Astrocyte of the hippocampus (primary cell): ENCODE data around the gene TGFBR3L.
A peak's percentile ranks its signal among the peaks of the same experiment; 100 is the strongest.
"Not testable (repeated sequence)": the region's sequence is repeated elsewhere in the genome, so short reads cannot be mapped to it uniquely, and the experiment has no call there.

Experiments used
- DNase-seq: peaks from one replicate; pipeline ENCODE4 v3.0.0; 2011; ENCODE audit warnings: low read depth, low spot score

TGFBR3L gene

GRCh38 chr19:7917267-7918061 is 2.8 kb downstream of the TGFBR3L start:
- peak; percentile 82 for DNase-seq

DNA sequence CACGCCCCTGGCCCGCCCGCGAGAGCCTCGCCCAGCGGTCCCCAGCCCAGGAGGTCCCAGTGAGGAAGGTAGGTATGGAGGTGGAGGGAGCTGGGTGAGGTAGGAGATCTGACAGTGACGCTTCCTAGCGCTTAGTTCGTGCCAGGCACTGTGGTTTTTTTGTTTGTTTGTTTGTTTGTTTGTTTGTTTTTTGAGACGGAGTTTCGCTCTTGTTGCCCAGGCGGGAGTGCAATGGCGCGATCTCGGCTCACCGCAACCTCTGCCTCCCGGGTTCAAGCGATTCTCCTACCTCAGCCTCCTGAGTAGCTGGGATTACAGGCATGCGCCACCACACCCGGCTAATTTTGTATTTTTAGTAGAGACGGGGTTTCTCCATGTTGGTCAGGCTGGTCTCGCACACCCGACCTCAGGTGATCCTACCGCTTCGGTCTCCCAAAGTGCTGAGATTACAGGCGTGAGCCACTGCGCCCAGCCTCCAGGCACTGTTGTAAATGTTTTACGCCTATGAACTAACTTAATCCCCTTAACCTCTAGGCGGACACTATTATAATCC is 3.5 kb downstream of the TGFBR3L start:
- DNase-seq, result not testable (repeated sequence)

DNA sequence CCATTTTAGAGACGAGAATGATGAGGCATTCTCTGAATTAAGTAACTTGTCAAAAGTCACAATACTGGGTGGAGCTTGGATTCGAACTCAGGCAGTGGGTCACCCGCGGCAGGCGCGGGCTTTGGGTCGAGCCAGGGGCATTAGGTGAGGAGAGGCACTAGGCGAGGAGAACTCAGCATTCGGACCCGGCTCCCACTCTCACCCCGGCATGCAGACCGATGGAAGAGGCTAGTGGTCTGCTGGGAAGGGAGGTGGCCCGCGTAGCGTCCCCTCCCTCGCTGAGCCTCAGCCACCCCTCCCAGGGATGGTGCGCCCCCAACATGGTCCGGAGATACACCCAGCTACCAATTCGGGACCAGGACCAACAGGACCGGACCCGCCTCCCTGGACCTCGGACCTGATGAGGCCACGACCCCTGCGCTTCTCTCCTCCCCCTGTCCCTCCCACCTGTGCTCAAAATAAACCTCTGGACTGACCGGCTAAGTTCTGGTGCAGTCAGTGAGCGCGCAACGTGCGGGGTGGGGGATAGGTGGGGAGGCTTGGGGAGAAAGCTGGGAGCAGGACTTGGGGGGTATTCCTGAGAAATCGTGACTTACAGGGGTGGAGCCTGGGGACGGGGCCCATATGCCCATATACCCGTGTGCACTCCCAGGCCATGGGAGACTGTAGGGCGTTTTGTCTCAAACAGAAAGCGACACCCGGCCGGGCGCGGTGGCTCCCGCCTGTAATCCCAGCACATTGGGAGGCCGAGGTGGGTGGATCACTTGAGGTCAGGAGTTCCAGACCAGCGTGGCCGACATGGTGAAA is 4.2 kb downstream of the TGFBR3L start:
- no peak for DNase-seq

GRCh38 chr19:7919610-7920518 is 5.2 kb downstream of the TGFBR3L start, which contains the start of gene SNAPC2:
Gene SNAPC2, plus strand, starts transcription at chr19:7920338. Its CDS starts 29 bp downstream, at chr19:7920367.
- peak; percentile 98 for DNase-seq

- peak; percentile 99 for DNase-seq
These were observed 6.1 kb downstream of the TGFBR3L start for GRCh38 chr19:7920519-7921301.

DNA sequence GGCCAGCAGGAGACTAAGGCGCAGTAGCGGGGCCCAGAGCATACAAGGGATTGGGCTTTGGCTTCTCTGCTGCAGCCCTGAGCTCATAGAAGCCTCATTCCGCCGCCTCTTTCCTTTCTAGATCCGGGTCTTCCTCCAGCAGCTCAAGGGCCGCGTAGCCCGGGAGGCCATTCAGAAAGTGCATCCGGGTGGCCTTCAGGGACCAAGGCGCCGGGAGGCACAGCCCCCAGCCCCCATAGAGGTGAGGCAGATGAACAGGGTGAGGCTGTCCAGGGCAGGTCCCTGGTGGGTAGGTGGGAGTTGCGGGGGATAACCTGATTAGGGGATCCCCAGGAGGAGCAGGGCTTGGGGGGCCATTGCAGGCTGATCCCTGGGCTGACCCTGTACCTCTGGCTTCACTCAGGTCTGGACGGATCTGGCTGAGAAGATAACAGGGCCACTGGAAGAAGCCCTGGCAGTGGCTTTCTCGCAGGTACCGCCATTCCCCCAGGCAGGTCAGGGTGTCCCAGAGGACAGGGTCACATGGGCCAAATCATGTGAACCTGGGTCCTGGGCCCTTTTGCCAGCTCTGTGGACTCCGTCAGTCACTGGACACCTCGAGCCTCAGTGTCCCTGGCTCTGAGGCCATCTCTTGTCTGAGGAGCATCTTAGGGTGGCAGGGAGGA is 6.8 kb downstream of the TGFBR3L start:
- DNase-seq, result no peak

DNA sequence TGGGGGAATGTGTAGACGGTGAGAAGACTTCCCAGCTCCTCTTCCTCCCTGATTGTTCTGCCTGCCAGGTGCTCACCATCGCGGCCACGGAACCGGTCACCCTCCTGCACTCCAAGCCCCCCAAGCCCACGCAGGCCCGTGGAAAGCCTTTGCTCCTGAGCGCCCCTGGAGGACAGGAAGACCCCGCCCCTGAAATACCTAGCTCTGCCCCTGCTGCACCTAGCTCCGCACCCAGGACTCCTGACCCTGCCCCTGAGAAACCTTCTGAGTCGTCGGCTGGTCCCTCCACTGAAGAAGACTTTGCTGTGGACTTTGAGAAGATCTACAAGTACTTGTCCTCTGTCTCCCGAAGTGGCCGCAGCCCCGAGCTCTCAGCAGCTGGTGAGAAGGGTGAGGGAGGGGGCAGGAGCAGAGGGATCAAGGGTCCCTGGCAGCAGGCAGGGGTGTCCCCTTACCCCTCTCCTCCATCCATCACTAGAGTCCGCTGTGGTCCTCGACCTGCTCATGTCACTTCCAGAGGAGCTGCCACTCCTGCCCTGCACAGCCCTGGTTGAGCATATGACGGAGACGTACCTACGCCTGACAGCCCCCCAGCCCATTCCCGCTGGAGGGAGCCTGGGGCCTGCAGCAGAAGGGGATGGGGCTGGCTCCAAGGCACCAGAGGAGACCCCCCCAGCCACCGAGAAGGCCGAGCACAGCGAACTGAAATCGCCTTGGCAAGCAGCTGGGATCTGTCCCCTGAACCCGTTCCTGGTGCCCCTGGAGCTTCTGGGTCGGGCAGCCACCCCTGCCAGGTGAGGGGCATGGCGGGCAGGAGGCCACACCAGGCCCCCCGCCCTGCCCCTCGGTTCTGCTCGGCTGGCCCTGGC is 7.6 kb downstream of the TGFBR3L start:
- no peak for DNase-seq

DNA sequence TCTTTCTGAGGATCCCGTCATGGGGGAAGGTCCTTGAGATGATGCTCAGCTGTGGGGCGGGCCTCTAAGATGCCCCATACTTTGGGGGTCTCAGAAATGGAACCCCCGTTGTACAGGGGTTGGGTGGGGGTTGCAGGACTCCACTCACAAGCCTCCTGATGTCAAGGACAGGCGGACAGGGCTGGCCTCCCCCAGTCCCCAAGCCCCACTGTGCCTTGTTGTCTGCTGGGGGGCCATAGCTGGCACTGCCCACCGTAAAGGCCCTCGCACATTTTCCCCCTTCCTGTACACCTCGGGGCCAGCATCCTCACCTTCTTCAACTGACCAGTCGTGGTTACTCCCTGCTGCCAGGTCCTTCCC is 8.2 kb downstream of the TGFBR3L start:
- DNase-seq, result no peak

DNA sequence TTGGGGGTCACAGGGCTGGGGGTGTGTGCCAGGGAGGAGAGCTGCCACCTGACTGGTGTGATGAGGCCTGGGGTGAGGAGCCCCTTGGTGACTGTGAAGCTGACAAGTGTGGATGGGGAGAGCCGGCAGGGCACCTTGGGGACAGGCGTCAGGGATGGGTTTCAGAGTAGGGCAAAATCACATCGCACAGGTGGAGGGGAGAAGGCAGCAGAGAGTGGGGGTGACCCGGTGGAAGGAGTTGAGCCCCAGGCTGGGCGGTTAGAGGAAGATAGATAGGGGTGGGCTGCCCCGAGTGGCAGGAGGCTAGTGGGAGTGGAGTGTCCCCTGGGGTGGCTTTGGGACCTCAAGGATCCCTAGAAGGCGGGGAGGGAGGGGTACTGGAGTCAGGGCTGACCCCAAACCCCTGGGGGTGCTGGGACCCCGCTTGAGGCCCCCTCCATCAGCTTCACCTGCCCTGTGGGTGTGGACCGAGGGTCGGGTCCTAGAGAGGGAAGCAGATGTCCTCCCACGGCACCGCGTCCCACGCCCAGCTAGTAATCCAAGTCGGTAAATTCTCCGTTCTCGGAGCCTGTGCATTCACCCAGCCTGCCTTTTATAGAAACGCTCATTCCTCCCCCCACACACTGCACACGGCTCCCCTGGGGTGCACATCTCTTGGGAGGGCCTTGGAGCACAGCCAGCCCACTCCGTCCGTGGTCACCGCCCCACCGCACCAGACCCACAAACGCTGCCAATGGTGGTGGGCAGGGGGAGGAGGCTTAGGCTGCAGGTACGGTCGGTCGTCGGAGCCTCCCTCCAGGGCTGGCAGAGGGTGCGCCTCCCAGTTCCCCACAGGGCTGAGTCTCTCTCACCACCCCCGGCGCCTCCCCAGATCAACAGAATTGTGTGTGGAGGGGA is 8.9 kb downstream of the TGFBR3L start:
- no peak for DNase-seq

DNA sequence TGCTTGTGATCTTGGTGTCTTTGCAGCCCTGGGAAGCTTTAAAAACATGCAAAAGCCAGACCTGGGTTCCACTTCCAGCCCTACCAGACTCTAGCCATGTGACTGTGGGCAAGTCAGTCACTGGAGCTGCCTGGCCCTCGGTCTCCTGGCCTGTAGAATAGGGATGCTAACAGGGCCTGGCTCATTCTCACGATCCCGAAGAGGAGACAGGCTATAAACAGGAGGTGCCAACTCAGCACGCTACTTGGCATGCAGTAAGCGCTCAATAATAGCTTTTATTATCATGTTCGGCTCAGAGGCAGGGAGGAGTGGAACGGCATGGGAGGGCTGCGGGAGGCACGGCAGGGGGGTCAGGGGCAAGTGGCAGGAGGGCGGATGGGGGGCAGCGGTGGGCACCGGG is 9.6 kb downstream of the TGFBR3L start:
- no peak for DNase-seq

DNA sequence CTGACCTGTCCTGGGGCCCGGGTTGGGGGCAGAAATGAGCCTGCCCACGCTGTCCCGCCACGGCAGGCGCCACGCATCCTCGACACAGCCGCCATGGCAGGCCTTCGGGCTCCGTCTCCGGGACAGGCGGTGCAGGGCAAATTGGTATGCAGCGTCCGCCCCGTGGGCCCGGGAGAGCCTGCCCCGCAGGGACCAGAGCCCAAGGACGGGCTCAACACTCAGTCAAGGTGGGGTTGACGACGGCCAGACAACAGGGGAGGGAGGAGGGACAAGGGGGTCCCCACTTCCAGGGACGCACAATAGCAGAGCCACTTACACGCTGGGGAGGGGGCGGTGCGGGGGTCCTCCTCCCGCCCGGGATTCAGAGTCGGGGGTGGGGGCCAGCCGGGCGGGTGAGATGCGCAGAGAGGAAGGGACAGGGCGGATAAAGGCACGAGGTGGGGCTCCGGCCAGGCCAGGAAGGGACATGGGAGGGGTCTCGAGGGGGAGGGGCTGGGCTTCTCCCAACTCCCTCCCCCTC is 10.1 kb downstream of the TGFBR3L start:
- DNase-seq, result no peak

- DNase-seq, result peak; percentile 93
These were observed 10.7 kb downstream of the TGFBR3L start for GRCh38 chr19:7925171-7925851.

GRCh38 chr19:7926021-7926726 is 11.5 kb downstream of the TGFBR3L start, which contains the start of gene CTXN1:
Gene CTXN1, minus strand, starts transcription at chr19:7926135. Its CDS starts 597 bp downstream, at chr19:7925538.
- peak; percentile 83 for DNase-seq

DNA sequence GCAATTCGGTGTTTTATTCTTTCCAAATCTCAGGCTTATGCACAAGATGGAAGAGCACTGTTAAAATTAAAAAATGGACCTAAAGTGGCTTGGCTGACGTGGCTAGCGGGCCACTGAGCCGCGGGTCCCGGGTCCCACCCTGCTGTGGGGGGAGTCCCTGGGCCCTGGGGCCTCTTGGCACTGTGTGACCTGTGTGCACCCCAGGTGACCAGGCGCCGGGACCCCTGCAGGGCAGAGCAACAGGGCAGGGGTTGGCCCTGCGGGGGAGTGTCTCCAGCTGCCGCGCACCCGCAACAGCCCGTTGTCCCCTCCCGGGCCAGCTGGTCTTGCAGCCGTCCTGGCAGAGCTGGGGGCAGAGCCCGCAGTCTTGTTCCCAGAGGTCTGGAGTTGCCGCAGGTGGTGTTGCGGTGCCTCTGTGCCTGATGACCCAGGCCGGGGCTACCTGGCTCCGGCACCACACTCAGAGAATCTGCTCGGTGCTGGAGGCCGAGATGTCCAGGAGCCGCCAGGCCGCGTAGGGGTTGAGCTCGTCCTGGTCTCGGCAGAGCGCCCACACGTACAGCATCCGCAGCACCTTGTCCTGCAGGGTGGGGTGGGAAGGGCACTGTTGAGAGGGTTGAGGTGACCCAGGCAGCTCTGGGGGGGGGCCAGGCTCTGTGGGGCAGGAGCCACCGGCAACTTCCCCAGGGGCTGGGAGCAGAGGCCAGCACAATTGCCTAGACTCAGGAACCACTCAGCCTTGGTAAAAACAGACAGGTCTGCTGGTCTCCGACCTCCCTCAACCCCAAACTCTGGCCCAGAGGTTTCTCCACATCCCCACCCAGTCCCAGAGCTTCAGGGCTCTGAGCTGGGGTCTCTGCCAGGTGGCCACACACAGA is 12.3 kb downstream of the TGFBR3L start:
- no peak for DNase-seq

- no peak for DNase-seq
These were observed 13.1 kb downstream of the TGFBR3L start for GRCh38 chr19:7927605-7928333.
